Activated CD8-positive, alpha-beta memory T cell treated with anti-CD3 and anti-CD28 coated beads, Interleukin-2, amount 50 U/mL, for 1 hour (primary cell): Measurements from ENCODE around the gene TFF3.

Experiments used
- DNase-seq: peaks from one replicate; pipeline ENCODE4 v3.0.0-alpha.2; 2020; ENCODE audit errors: extremely low read depth

TFF3 gene, protein sequence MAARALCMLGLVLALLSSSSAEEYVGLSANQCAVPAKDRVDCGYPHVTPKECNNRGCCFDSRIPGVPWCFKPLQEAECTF

DNA sequence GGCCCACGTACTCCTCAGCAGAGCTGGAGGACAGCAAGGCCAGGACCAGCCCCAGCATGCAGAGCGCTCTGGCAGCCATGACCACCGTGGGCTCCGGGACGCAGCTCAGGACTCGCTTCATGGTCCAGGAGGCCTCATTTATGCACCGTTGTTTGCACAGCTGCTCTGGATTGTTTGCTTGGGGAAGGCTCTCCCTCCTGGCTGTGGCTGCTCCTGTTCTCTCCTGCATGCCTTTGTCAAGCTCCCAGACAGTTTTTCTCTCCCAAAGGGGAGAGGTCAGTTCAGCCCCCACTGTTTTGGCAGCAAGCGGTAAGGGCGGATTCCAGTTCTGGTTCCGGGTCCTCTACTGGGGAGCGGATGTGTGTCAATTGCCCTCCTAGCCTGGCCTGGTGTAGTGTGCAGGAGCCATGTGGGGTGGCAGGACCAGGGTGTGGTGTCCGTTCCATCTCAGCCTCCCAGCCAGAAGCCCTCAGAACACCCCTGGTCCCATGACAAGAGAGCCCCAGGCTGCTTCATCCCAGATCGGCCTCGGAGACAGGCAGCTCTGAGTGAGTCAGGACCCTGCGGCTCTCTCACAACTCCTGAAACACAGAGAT, at the start of gene TFF3:
TSS of gene TFF3 (minus strand) at position 114 of the 596 bp plus-strand sequence. CDS start at position 79, 35 bp downstream.
- DNase-seq = no peak

DNA sequence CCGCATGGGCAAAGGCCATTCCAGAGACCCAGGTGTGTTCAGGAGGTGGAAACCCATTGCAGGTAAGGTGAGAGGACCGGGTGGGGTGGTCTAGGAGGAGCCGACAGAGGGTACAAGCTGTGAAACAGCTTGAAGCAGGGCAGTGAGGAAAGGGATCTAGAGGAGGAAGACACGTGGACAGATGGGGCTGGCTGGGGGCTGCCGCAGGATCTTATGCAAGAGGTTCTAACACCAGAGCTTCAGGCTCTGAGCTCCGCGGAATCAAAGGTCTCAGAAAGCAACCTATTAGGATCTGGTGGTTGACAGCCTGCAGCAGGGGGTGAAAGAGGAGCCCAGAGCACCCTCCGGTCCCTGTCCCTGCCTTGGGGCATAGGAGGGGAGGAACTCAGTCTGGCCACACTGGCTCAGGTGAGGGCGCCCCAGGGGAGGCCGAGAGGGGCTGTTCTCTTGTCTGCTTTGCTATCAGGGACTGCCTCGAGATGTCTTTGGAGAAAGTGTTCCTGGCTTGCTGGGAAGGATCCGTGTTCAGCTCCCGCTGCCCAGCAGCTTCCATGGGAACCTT, 49.2 kb upstream of the TFF3 start:
- no peak for DNase-seq

DNA sequence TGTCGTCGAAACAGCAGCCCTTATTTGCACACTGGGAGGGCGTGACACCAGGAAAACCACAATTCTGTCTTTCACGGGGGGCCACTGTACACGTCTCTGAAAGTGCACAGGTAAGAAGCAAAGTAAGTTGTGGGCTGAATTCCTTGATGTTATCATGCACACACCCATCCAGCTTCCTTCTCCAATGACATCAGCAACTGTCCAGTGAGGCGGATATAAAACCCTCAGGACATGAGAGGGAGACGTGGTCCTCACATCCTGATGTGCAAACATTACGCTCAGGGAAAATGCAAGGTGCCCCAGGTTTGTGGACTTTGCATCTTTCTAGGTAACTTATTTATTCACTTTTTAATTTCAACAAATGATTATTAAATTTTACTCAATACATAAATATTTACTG, 48.1 kb upstream of the TFF3 start:
- DNase-seq = no peak

DNA sequence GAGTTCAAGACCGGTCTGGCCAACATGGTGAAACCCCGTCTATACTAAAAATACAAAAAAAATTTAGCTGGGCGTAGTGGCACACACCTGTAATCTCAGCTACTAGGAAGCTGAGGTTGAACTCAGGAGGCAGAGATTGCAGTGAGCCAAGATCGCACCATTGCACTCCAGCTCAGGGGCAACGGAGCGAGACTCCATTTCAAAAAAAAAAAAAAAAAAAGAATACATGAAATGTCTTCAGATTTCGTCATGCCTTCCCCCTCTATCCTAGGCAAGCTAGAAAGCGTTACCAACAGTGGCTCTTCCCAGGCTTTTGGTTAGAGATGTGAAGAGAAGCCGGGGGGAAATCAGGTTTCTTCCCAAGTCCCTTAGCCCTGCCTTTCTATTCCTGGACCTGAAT, 47.5 kb upstream of the TFF3 start:
- DNase-seq = no peak

DNA sequence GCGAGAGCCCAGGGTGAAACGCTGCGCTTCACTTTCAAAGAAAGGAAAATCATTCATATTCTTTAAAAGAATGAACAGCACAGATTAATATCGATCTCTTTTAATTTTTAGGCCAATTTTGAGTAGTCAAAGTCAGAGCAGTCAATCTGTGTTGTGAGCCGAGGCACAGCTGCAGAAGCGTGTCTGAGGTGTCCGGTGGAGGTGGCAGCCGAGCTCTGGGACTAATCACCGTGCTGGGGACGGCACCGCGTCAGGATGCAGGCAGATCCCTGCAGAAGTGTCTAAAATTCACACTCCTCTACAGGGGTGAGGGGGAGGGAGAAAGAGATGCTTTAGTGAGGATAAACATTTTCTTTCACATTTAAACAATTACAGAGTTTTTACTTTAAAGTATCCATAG, 47.0 kb upstream of the TFF3 start:
- DNase-seq = no peak

DNA sequence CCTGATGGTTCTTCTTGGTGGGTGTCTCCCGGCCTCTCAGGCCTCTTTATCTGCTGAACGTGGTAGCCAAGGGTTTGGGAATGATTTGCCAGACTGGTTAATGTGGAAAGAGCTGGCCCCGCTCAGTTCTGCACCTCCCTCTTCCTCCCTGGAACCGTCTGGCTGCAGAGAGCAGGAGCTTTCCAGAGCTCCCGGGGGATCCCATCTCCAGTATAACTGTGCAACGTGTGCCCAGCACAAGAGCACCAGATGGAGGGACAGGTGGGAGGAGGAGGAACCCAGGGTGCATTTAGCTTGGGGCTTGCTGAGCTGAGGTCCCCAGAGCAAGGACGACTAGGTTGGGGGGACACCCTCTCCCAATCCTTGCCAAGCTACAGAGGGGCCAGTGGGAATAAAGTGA, 46.1 kb upstream of the TFF3 start:
- no peak for DNase-seq

DNA sequence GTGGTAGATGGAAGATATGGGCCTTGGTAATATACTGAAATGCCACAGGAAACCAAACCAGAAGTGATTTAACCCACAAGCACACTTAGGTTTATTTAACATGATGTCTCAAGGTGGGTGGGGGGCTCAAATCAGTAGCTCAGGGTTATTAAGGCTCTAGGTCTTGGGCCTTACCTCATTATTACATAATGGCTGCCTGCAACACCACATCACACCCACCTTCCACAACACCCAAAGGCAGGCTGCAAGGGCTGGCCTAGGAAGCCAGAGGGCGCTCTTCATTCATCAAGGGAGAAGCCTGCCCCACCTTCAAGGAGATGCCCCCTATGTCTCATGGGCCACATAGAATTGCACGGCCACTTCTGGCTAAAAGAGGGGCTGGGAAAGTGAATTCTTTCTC, 45.1 kb upstream of the TFF3 start:
- DNase-seq = no peak

DNA sequence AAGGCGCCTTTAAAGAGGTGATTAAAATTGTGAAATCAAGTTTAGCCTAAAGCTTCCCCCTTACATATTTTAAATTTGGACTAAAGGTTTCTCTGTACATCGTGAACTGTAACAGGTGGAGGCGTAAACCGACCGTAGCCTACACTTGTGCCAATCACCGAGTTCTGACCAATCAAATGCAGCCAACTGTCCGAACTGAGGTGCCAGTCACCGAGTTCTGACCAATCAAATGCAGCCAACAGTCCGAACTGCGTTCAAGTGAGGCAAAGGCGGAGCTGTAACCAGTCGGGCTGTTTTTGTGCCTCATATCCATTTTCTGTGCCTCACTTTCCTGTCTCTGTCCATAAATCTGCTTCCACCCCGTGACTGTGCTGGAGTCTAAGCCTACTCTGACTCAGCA, 43.7 kb upstream of the TFF3 start:
- no peak for DNase-seq

DNA sequence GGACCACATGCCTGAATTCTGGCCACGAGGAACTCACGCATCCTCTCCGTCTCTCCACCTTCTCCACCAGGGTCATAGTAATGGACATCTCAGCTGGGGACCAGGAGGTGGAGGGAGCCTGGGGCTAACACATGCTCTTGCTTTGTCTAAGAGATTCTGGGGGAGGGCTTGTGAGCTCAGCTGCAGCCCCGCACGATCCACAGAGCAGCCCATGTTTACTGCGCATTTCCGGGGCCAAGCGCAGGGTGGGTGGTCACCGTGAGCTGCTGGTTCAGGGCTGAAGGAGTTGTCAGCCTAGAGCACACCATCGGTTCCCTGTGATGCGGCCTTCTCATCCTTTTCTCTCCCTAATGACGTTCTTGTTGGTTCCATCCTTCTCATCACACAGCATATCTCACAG, 43.1 kb upstream of the TFF3 start:
- no peak for DNase-seq

DNA sequence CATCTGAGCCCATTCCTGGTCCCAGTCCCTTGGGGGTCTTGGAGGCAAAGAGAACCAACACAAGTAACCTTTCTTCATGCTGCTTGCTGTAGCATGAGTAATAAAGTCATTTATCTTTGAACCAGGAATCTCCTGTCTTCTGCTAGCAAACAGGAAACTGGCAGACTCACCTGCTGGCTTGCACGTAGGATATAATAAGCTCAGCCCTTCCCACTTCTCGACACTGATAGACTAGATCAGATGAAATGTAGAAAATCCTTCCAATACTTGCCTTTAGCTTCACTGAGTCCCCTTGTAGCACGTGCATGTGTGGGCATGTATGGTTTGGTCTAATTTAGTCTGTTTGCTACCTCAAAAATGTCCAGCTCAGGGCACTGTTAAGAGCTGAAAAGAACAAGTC, 42.1 kb upstream of the TFF3 start:
- no peak for DNase-seq

DNA sequence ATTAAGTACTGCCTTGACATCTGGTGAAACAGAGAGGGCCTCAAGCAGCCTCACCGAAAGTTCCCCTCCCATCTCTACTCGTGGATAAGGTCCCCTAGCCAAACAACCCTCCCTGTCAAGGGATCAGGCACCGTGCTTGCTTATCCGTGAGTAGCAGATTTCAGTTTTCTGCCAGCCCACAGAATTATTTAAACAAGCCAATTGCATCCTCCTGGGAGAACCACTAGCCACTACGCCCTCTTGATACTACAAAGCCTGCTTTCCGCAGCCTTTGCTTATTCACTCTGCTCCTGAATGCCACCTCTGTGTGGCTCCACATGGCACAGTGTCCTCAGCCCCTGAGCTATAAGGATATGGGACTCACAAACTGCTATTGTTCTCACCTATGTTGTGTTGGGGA, 41.4 kb upstream of the TFF3 start:
- no peak for DNase-seq

DNA sequence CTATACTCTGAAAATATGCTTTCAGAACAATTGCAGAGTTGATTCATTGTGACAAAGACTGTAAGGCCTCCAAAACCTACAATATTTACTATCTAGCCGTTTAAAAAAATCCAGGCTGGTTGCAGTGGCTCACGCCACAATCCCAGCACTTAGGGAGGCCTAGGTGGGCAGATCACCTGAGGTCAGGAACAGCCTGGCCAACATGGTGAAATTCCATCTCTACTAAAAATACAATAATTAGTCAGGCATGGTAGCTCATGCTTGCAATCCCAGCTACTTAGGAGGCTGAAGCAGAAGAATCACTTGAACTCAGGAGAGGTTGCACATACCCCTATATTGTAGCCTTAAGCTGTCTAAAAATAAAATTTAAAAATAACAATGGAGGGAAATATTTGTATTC, 40.8 kb upstream of the TFF3 start:
- DNase-seq = no peak

DNA sequence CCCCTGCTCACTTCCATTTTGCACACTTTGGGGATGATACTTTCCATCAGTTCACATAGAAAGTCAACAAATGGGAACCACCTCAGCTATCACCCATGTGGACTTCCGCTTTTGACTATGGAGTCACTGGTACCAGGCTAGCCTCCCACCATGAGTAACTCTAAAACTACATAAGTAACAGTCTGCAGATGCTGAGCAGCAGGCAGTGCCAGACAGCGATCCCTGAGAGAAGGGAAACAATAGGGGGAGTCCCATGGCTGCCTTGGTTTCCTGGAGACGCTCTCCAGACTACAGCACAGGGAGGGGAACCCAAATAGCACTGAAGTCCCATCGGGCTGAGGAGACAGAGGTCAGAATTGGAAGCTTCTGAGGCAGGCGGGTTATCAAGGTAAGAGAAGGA, 38.4 kb upstream of the TFF3 start:
- DNase-seq = no peak

DNA sequence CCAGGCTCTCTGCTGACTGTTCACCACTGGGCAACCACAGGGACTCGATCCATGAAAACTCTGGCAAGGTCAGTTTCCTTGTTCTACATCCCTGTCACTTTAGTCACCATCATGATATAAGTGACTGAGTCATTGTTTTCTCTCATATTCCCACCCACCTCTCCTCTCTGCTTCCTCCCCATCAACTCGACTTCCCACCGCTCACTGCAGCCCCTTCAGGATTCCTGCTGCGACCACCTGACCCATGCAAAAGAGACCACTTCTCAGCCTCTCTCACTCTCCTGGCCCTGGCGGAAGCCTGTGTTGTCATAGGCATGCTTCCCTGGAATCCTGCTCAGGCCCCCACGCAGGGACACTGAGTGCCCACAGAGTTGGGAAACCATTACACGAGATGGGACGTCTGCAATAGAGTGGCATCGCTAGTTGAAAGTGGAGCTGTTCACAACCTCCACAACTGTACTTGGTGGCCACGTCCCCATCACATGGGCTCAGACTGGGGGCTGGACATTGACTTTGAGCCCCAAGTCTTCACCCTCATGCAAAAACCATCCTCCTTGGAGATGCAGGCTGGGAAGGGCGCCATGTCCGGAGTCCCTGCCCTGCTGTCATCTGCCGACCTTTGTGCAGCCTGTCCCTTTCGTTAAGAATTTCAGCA, 37.4 kb upstream of the TFF3 start:
- no peak for DNase-seq

DNA sequence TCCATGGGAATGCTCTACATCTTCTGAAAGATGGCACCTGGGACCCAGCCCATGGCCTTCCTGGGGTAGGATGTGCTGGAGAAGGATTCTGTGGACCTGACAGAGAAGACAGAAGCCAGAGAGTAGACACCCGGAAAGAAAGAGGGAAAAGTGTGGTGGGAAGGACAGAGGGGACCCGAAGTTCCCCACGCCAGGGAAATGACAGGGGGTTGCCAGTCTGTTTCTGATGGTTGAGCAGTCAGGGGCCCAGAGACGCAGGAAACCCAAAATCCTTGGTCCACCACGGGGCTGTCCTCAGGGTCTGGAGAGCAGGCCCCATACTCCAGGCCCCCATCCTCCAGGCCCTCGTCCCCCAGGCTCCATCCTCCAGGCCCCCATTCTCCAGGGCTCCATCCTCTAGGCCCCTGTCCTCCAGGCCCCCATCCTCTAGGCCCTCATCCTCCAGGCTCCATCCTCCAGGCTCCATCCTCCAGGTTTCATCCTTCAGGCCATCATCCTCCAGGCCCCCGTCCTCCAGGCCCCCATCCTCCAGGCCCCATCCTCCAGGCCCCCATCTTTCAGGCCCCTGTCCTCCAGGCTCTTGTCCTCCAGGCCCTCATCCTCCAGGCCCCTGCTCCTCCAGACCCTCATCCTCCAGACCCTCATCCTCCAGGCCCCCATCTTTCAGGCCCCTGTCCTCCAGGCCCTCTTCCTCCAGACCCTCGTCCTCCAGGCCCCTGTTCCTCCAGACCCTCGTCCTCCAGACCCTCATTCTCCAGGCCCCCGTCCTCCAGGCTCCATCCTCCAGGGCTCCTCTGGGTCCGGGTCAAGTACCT, 36.6 kb upstream of the TFF3 start:
- DNase-seq = no peak

DNA sequence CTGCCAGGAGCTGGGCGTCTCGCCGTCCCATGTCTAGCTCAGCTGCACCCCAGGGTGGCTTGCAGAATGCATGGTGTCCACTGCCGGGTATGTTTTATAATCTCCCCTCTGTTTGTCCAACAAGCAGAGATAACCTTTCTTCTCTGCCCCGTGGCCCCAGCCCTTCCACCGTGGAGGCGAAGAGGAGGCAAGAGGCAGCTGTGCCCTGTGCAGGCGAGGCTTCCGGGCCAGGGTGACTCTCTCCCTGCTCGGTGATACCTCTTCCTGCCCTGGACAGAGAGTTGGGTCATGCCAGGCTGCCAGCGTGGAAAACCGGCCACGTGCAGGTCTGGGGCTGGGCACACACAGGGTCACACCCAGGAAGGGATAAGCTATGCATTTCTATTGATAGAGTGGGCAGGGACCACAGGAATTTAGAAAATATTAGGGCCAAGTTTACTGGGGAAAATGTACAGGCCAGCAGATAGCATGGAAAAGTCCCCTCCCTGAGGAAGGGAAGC, 35.8 kb upstream of the TFF3 start, which contains the start of gene TFF2:
TSS of gene TFF2 (minus strand) at position 68 of the 500 bp plus-strand sequence. CDS start at position 31, 37 bp downstream.
- no peak for DNase-seq

DNA sequence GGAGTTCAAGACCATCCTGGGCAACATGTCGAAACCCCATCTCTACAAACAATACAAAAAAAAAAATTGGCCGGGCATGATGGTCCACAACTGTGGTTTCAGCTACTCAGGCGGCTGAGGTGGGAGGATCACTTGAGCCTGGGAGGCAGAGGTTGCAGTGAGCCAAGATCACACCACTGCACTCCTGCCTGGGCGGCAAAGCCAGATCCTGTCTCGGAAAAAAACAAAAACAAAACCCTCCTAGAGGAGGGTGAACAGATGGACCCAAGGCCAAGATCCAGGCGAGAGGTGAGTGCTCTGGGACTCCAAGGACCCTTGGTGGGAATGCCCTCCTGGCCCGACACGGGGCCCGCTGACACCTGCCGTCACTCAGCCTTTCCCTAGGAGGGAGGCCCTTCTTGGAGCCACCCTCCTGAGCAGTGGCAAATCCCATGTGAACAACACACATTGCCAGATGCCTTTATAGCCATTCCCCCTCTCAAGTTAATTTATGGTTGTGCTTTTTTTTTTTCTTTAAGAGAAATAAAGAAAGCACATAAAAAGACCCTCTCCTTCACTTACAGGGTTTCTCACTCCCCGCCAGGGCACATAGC, 35.2 kb upstream of the TFF3 start:
- DNase-seq = no peak

DNA sequence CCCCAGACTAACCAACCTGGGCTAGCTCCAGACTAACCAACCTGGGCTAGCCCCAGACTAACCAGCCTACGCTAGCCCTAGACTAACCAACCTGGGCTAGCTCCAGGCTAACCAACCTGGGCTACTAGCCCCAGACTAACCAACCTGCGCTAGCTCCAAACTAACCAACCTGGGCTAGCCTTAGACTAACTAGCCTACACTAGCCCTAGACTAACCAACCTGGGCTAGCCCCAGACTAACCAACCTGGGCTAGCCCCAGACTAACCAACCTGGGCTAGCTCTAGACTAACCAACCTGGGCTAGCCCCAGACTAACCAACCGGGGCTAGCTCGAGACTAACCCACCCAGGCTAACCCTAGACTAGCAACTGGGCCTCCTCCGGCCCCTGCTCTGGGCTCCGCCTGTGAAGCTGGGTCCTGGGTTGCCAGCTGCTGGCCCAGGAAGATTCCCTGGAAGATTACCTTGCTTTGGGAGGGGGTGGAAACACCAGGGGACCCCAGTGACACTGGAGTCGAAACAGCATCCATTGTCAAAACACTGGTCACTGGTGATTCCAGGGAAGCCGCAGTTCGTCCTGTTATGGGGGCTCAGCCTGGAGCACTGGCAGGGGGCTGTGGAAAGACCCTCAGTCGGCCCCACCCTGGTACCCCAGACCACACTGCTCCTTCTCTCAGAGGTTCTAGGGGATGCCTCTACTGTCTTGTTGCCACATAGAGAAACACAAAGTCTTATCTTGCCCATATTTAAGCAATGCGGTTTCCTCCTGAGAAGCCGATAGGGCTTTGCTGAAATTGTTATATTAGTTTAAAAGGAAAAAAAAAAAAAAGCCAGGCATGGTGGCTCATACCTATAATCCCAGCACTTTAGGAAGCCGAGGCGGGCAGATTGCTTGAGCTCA, 34.5 kb upstream of the TFF3 start:
- no peak for DNase-seq

DNA sequence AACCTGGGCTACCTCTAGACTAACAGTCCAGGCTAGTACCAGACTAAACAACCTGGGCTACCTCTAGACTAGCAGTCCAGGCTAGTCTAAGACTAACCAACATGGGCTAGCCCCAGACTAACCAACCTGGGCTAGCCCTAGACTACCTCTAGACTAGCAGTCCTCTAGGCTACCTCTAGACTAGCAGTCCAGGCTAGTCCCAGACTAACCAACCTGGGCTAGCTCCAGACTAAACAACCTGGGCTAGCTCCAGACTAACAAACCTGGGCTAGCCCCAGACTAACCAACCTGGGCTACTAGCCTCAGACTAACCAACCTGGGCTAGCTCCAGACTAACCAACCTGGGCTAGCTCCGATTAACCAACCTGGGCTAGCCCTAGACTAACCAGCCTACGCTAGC, 33.6 kb upstream of the TFF3 start:
- DNase-seq = no peak

DNA sequence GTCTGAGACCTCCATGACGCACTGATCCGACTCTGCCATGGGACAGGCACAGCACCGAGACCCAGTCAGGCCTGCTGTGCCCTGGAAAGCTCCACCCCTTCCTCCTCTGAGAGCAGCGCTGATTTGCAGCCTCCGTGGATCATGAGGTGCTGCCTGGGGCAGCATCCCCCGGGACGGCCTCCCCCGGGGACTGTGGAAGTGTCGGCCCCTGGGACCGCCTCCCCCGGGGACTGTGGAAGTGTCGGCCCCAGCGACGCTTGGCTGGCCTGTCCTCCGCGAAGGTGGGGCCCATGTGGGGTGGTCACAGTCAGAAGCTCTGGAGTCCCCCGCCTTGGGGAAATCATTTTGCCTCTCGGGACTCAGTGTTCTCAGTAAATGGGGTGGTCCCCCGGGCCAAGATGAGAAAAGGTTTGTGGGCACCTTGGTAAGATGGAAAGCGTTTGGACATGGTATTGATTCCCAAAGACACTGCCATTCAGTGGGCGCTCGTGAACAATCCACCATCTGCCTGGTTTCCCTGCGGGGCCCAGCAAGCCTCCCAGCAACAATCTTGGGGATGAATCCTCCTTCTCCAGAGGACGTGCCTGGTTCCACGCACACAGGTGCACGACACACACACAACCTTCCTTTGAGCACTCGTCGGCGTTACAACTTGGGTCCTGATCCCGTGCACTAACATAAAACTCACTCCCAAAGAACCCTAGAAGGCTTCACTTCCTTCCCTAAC, 32.6 kb upstream of the TFF3 start:
- no peak for DNase-seq
